T47D (cell line): ENCODE results near the gene CHRNA10.

ENCODE experiments used
- DNase-seq, 2 experiments: peaks; one replicate each; pipeline versions ENCODE4 v3.0.0 to v3.0.0-alpha.2; 2011 to 2012; ENCODE audit warnings: low read depth in 1 of 2, low spot score in 1 of 2
- JUND ChIP-seq: IDR thresholded peaks from 2 replicates; pipeline ENCODE4 v1.6.1; 2012; ENCODE audit warnings: low read depth
- in situ Hi-C: cut with HindIII; loops from 2 replicates; pipeline ENCODE4 v1.10.0; 2016; ENCODE audit warnings: low sequenced_read_pairs, low pct_unique_long_range_greater_than_20kb

The CHRNA10 gene

GRCh38 chr11:3683039-3683438, 11.9 kb upstream of the CHRNA10 start:
- TF ChIP-seq JUND = no peak
- DNase-seq = no peak
- in situ Hi-C loops = no loop called here

- TF ChIP-seq JUND = no peak
- in situ Hi-C loops = no loop called here
- DNase-seq = no peak
Observed at GRCh38 chr11:3679077-3679476, 7.9 kb upstream of the CHRNA10 start.

GRCh38 chr11:3675971-3676370, 4.8 kb upstream of the CHRNA10 start:
- DNase-seq = peak in 1 of 2 experiments; percentile 49
- TF ChIP-seq JUND = no peak
- in situ Hi-C loops = no loop called here

DNA sequence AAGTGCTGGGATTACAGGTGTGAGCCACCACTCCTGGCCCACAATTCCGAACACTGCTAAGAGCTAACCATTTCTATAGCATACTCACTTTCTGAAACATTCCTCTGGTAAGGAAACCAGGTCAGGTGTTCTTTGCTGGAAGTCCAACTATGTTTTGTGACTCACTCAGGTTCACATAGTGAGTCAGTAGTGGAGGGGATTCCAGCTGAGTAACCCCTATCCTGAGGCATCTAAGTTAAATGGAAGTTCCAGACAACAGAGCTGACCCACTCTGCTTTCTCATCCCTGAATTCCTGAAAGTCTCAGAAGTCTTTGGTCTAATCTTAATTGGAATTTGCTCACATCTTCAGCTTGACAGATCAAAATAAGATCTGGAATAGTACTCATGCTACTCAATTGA, 3.0 kb upstream of the CHRNA10 start:
- TF ChIP-seq JUND = no peak
- in situ Hi-C loops = no loop called here
- DNase-seq = no peak

DNA sequence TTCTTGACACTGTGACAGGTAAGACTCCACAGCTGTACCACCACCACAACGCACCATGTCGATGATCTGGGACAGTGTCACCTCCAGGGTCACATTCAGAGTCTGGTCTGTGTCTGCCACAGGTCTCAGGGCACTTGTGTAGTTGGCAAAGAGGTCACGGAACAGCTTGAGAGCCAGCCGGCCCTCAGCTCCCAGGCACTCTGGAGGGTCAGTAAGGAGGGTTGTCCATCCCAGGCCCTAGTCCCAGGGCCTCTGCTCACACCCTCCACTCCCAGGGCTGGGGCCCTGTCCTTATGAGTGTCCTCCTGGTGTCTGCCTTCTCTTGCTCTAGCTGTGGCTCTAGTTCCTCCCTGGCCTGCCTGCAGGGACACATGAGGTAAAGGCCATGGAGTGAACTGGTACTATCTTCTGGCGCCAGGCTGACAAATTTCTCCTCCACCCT, 1.4 kb downstream of the CHRNA10 start:
- DNase-seq = no peak
- no peak for TF ChIP-seq JUND
- in situ Hi-C loops = no loop called here

GRCh38 chr11:3669128-3669527, 2.1 kb downstream of the CHRNA10 start:
- in situ Hi-C loops = no loop called here
- no peak for DNase-seq
- no peak for TF ChIP-seq JUND

DNA sequence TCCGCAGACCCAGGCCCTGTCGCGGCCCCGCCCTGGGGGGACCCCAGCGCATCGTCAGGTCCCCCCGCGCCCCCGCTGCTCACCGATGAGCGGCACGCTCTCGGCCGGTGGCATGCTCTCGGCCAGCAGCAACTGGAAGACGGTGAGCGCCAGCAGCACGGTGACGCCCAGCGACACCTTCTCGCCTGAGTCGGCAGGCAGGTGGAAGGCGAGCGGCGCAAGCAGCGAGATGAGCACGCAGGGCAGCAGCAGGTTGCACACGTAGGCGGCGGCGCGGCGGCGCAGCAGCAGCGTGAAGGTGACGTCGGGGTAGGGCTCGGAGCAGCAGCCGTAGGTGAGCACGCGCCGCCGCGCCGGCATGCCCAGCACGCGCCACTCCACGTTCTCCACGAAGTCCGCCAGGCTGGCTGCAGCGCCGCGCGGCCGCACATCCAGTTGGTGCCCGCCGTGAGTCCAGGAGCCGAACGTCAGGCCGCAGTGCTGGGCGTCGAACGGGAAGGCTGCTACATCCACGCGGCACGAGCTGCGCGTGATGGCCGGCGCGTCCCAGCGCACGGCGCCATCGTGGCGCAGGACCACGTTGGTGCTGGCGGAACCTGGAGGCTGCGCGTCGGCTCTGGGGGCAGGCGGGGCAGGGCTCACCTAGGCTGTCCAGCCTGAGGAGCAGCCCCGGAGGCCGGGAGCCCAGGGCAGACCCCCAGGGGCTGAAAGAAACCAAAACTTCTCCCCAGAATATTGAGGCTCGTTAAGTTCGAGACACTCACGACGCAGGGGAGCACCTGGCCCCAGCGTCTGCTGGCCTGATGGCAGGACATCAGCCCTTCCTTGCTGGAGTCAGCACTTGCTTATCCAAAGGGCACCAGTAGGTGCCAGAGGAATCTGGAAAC, 3.8 kb downstream of the CHRNA10 start:
- no peak for TF ChIP-seq JUND
- DNase-seq = no peak
- in situ Hi-C loops = no loop called here

- no peak for DNase-seq
- TF ChIP-seq JUND = no peak
- in situ Hi-C loops = no loop called here
Observed at GRCh38 chr11:3666023-3666530, 5.1 kb downstream of the CHRNA10 start.

DNA sequence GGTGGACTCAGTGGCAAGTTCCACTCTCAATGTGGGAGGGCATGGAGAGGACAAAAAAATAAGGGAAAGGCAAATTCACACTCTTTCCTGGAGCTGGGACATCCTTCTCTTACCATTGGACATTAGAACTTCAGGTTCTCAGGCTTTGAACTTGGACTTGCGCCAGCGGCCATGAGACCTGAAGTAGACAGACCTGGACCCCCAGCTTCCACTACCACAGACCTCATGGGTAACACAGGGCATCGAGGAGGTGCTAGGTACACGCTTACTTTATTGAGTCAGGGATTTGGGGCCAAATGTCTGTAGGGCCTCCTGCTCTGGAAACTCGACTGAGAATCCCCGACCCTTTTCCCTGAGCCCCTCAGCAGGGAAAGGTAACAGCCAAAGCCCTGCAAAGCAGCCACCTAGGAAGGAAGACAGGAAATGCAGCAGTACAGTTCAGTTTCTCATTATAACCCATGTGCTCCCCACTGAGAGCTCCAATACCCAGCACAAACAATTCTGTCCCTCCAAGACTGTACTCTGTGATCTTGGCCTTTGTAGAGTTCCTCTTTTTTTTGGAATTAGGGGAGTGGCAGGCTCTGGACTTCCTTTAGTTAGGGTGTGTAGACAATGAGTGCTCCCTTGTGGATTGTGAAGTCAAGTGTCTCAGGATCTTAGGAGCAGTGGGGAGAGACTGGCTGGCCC, 5.7 kb downstream of the CHRNA10 start:
- TF ChIP-seq JUND = no peak
- in situ Hi-C loops = no loop called here
- no peak for DNase-seq

DNA sequence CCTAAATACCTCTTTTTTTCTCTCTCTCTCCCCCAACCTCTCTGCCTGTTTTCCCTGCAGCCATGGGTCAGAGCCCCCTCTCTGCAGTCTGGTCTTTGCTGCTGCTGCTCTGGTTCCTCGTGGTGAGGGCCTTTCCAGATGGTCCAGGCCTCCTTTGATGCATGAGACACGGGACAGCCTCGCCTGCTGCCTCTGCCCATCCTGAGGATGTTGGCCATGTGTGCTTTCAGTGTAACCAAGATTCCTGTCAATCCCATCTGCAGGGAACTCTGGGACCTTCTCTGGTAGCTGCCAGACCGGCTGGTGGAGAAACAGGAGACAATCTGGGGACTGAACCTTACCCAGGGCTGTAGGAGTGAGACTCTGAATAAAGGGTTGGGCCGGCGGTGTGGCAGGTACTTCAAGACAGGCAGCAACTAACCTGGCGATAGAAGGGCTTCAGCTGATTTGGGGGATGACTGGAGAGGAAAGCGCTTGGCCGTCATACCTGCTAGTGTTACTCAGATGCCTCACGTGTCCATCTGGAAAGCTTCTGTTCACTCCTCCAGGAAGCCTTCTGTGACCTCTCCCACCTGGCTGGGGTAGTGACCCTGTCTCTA, 7.1 kb downstream of the CHRNA10 start:
- DNase-seq = no peak
- TF ChIP-seq JUND = no peak
- in situ Hi-C loops = no loop called here

GRCh38 chr11:3662856-3663255, 8.3 kb downstream of the CHRNA10 start:
- in situ Hi-C loops = no loop called here
- DNase-seq = no peak
- 0 out of 2 replicates have a peak, but pooled peaks have one; percentile 21 for TF ChIP-seq JUND

DNA sequence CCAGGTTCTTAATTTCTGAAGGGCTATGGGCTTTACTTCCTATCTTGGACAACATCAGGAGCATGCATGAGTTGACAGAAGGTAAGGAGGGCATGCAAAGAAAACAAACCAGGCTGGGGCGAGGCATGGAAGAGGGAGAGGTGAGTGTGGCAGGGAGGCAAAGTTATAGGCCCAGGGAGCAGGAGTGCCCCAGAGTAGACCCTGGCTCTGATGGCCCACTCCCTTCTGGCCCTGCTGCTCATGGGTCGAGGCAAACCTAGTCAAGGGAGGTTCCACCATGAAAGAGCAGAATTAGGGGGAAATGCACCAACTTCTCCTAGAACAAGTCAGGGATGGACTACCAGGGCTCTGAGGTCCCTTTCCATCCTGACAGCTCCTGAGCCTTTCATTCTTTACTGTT, 10.2 kb downstream of the CHRNA10 start:
- in situ Hi-C loops = no loop called here

More for the DNA sequence above, 10.2 kb downstream of the CHRNA10 start:
- DNase-seq = no peak
- TF ChIP-seq JUND = no peak
